ENCODE measurements around the gene TPSAB1. TPM values are rescaled to one million over a fixed set of nuclear protein-coding genes. Genes with fewer than 3 reads are reported as not detected.
"Not testable (repeated sequence)": the region's sequence is repeated elsewhere in the genome, so short reads cannot be mapped to it uniquely, and the experiment has no call there.

TPSAB1 gene
- total RNA-seq, 1 experiment from 2014 or later: not detected

DNA sequence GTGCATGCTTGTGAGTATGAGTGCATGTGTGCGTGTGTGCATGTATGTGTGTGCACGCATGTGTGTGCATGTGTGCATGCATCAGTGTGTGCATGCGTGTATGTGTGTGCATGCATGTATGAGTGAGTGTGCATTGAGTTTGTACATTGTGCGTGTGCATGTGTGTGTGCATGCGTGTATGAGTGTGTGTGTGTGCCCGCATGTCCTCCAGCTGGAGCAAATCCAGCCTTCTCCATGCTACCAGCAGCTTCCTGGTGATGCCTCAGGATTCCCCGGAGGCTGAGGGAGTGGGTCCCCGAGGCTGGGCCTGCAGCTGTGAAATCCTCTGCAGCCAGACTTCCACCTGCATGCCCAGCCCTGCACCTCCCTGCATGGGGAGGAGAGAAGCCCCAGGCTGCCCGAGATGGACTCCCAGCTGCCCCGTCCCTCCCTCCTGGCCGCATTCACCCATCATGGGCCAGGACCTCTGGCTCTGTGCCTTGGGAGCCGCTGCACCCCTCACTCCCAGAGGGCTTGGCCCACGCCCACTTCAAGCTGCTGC is 24.7 kb downstream of the TPSAB1 start:
- Histone ChIP-seq H3K27ac (no peak overlapping the region), H3K27me3 (replicated peaks) (peaks cover 47% of the 10 kb centered on the region), H3K4me1 (replicated peaks) (no peaks in the 10 kb centered on the region), H3K36me3 (no peaks in the 10 kb centered on the region), H3K4me3 (no peak overlapping the region), H3K9me3 (replicated peaks) (no peaks in the 10 kb centered on the region)
- DNase-seq (ENCODE audit: low read depth in 1 of 2, low spot score in 2 of 2): no peak

DNA sequence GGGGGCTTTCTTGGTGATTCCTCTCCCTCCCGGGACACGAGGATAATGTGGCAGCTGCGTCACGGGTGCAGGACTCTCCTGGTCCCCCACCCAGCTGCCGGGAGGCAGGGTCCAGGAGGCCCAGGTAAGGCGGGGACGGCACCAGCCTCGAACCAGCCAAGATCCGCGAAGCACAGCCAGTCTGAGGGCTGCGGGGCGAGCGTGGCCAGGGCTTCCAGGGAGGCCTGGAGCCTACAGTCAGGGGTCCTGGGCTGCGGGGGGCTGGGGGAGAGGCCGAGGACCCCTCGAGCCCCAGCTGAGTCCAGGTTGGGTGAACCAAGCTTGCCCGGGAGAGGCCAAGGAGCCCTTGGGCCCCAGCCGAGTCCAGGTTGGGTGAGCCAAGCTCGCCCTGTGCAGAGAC is 25.3 kb downstream of the TPSAB1 start:
- peaks cover 49% of the 10 kb centered on the region for H3K27me3 ChIP-seq (replicated peaks)
- no peak overlapping the region for H3K4me3 ChIP-seq
- H3K36me3 ChIP-seq: no peaks in the 10 kb centered on the region
- no peak overlapping the region for H3K27ac ChIP-seq
- DNase-seq (ENCODE audit: low read depth in 1 of 2, low spot score in 2 of 2): no peak
- no peaks in the 10 kb centered on the region for H3K9me3 ChIP-seq (replicated peaks)
- H3K4me1 ChIP-seq (replicated peaks): no peaks in the 10 kb centered on the region

DNA sequence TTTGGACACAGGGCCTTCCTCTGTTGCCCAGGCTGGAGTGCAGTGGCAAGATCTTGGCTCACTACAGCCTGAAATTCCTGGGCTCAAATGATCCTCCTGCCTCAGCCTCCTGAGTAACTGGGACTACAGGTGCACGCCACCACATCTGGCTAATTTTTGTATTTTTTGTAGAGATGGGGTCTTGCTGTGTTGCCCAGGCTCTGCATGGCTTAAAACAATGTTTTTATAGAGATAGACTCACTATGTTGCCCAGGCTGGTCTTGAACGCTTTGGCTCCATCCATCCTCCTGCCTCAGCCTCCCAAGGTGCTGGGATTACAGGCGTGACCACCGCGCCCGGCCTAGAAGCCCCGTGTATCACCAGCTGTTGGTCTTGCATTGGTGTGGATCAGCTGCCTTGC is 28.9 kb downstream of the TPSAB1 start:
- not testable (repeated sequence) for DNase-seq (ENCODE audit: low read depth in 1 of 2, low spot score in 2 of 2); H3K36me3 ChIP-seq; H3K27ac ChIP-seq; H3K4me1 ChIP-seq (replicated peaks); H3K4me3 ChIP-seq; H3K9me3 ChIP-seq (replicated peaks)
- peaks cover 31% of the 10 kb centered on the region for H3K27me3 ChIP-seq (replicated peaks)

DNA sequence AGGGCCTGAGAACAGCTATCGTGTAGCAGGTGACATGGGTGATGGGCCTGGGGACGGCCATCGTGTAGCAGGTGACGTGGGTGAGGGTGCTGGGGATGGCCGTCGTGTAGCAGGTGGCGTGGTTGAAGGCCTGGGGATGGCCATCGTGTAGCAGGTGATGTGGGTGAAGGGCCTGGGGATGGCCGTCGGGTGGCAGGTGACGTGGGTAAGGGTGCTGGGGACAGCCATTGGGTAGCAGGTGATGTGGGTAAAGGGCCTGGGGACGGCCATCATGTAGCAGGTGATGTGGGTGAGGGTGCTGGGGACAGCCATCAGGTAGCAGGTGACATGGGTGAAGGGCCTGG is 30.8 kb downstream of the TPSAB1 start:
- Histone ChIP-seq H3K36me3 (no peaks in the 10 kb centered on the region), H3K4me1 (replicated peaks) (no peaks in the 10 kb centered on the region), H3K27me3 (replicated peaks) (peaks cover 38% of the 10 kb centered on the region), H3K27ac (no peak overlapping the region), H3K4me3 (no peak overlapping the region), H3K9me3 (replicated peaks) (no peaks in the 10 kb centered on the region)
- no peak for DNase-seq (ENCODE audit: low read depth in 1 of 2, low spot score in 2 of 2)

DNA sequence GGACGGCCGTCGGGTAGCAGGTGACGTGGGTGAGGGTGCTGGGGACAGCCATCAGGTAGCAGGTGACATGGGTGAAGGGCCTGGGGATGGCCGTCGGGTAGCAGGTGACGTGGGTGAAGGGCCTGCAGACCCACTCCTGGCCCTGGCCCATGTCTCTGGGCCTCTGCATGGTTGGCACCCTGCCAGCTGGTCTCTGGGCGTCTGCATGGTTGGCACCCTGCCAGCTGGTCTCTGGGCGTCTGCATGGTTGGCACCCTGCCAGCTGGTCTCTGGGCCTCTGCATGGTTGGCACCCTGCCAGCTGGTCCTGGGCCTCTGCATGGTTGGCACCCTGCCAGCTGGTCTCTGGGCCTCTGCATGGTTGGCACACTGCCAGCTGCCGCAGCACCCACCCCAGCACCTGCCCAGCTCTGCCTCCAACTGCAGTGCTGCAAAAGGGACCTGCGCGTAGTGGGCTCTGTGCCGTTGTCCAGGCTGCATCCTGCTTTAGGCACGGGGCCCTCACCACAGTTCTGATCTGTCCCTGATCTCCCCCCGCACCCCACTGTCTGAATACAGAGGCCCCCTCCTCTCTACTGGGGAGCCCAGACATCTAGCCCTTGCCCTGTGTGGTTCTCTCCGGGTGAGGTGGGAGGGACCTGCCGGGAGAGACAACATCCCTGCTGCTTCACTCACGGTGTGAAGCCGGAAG is 31.4 kb downstream of the TPSAB1 start:
- H3K9me3 ChIP-seq (replicated peaks); H3K36me3 ChIP-seq; H3K27ac ChIP-seq; H3K4me1 ChIP-seq (replicated peaks); H3K4me3 ChIP-seq; DNase-seq (ENCODE audit: low read depth in 1 of 2, low spot score in 2 of 2): not testable (repeated sequence)
- peaks cover 38% of the 10 kb centered on the region for H3K27me3 ChIP-seq (replicated peaks)

DNA sequence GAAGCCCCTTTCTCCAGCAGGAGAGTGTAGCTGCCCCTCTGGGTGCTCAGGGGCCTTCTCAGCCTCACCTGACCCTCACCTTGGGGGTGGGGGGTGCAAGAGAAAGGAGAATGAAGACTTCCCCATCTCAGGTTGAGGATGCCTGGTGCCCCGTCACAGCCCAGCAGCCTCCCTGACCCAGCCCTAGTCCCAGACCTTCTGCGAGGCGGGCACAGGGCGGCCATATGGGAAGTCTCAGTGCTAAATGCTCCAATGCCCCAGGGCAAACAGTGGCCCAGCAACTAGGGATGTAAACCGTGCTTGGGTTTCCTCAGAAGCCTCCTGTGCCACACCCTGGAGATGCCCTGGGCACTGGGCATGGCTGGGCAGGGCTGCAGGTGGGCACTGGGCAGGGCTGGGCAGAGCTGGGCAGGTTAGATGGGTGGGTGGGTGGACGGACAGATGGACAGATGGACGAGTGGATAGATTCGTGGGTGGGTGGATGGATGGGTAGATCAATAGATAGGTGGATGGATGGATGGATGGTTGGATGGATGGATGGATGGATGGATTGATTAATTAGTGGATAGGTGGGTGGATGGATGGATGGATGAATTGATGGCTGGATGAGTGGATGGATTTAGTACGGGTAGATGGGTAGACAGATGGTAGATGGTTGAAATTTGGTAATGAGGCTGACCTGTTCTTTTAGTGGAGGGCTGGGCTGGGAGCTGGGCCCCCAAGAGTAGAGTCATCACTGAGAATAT is 32.1 kb downstream of the TPSAB1 start:
- H3K27ac ChIP-seq: no peak overlapping the region
- DNase-seq (ENCODE audit: low read depth in 1 of 2, low spot score in 2 of 2): no peak
- H3K36me3 ChIP-seq: no peaks in the 10 kb centered on the region
- no peaks in the 10 kb centered on the region for H3K9me3 ChIP-seq (replicated peaks)
- no peak overlapping the region for H3K4me3 ChIP-seq
- no peaks in the 10 kb centered on the region for H3K4me1 ChIP-seq (replicated peaks)
- H3K27me3 ChIP-seq (replicated peaks): peaks cover 44% of the 10 kb centered on the region

DNA sequence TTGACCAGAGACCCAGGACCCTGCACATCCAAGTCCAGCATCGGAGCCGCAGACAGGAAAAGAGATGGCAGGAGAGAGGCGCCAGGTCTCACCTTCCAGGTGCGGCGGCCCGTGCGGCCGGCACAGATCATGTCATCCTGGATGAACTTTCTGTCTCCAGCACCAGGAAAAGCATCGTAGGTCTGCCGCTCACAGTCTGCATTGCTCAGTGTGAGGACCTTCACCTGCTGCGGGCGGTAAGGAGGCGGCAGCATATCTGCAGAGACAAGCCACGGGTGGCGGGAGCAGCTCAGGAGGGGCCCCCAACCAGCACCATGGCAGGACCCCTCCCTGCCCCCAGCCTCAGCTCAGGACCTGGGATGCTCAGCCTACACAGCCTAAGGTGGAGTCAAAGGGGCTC is 33.3 kb downstream of the TPSAB1 start:
- peaks cover 43% of the 10 kb centered on the region for H3K27me3 ChIP-seq (replicated peaks)
- H3K4me1 ChIP-seq (replicated peaks): no peaks in the 10 kb centered on the region
- no peaks in the 10 kb centered on the region for H3K9me3 ChIP-seq (replicated peaks)
- H3K27ac ChIP-seq: no peak overlapping the region
- no peak overlapping the region for H3K4me3 ChIP-seq
- no peaks in the 10 kb centered on the region for H3K36me3 ChIP-seq
- no peak for DNase-seq (ENCODE audit: low read depth in 1 of 2, low spot score in 2 of 2)

DNA sequence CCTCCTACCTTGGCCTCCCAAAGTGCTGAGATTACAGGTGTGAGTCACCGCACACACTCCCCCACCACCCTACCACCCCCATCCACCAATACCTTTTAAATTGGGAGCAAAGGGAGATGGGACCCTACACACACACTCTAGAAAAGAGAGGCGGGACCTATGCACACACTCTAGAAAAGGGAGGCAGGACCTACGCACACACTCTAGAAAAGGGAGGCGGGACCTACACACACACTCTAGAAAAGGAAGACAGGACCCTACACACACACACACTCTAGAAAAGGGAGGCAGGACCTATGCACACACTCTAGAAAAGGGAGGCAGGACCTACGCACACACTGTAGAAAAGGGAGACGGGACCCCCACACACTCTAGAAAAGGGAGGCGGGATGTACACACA is 34.3 kb downstream of the TPSAB1 start:
- no peak for DNase-seq (ENCODE audit: low read depth in 1 of 2, low spot score in 2 of 2)
- Histone ChIP-seq H3K36me3 (no peaks in the 10 kb centered on the region), H3K9me3 (replicated peaks) (no peaks in the 10 kb centered on the region), H3K27me3 (replicated peaks) (peaks cover 45% of the 10 kb centered on the region), H3K4me3 (no peak overlapping the region), H3K27ac (no peak overlapping the region), H3K4me1 (replicated peaks) (no peaks in the 10 kb centered on the region)

DNA sequence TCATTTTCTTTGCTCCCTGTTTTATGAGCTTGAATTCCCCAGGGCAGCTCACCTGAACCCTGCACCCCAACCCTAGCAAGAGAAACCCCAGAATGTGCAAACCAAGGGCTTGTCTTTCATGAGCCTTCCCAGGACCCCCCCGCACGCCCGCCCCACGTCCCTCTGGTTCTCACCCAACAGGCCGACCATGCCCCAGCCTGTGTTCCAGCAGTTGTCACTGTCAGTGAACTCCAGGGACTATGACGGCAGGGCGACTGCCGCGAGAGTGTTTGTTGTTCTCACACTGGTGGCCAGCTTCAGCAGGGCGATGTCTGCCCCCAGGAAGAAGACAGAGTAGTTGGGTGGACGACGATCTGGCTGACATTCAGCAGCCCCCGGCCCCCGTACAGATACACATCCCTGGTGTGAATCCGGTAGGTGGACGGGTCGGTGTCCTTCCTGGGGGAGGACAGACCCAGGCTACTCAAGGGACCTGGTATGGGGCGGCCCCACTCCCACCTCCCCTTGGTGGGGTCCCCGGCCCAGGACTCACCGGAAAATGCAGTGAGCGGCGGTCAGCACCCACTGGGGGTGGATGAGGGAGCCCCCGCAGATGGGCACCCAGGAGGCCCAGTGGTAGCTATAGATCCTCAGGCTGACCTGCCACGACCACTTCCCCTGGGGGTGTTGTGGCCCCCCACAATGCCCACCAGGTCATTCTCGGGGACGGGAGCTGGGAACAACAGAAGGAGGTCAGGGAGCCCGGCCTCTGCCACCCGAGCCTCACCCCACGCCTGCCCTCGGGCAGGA is 35.5 kb downstream of the TPSAB1 start:
- H3K9me3 ChIP-seq (replicated peaks): no peaks in the 10 kb centered on the region
- H3K27me3 ChIP-seq (replicated peaks): peaks cover 48% of the 10 kb centered on the region
- DNase-seq (ENCODE audit: low read depth in 1 of 2, low spot score in 2 of 2): peak in 1 of 2 experiments; percentile 44
- no peaks in the 10 kb centered on the region for H3K4me1 ChIP-seq (replicated peaks)
- no peak overlapping the region for H3K27ac ChIP-seq
- H3K36me3 ChIP-seq: no peaks in the 10 kb centered on the region
- no peak overlapping the region for H3K4me3 ChIP-seq

DNA sequence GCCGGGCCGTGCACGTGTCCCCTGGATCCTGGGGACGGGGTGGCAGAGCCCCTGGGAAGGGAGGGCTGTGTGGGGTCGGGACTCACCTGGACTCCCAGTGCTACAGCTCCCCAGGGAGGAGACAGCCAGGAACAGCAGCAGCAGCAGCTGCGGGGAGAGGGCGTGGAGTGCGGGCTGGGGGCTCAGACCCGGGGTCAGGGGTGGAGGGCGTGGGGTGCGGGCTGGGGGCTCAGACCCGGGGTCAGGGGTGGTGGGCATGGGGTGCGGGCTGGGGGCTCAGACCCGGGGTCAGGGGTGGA is 36.0 kb downstream of the TPSAB1 start:
- Histone ChIP-seq H3K27me3 (replicated peaks) (peaks cover 52% of the 10 kb centered on the region), H3K4me3 (no peak overlapping the region), H3K27ac (no peak overlapping the region), H3K9me3 (replicated peaks) (no peaks in the 10 kb centered on the region), H3K4me1 (replicated peaks) (no peaks in the 10 kb centered on the region), H3K36me3 (no peaks in the 10 kb centered on the region)
- peak in 1 of 2 experiments; percentile 47 for DNase-seq (ENCODE audit: low read depth in 1 of 2, low spot score in 2 of 2)

DNA sequence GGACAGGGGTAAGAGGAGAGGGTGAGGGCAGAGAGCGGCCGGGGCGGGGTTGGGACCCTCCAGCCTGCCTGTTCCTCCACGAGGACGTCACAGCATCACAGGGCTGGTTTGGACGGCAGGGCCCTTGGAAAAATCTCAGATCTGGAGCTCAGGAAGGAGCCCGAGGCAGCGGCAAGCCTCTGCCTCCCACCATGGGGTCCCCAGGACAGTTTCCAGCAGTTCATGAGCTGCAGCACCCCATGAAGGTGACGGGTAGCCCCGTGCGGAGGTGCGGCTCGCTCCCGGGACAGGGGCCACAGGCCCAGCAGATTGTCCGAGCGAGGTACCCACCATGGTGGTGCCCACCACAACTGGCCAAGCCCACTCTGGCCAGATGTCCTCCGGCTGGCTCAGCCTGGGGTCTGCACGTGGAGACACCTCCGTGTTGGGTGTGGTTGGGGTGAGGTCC is 36.7 kb downstream of the TPSAB1 start:
- no peak overlapping the region for H3K4me3 ChIP-seq
- no peaks in the 10 kb centered on the region for H3K4me1 ChIP-seq (replicated peaks)
- no peaks in the 10 kb centered on the region for H3K9me3 ChIP-seq (replicated peaks)
- no peaks in the 10 kb centered on the region for H3K36me3 ChIP-seq
- H3K27ac ChIP-seq: no peak overlapping the region
- peaks cover 58% of the 10 kb centered on the region for H3K27me3 ChIP-seq (replicated peaks)
- DNase-seq (ENCODE audit: low read depth in 1 of 2, low spot score in 2 of 2): peak in 1 of 2 experiments; percentile 43

DNA sequence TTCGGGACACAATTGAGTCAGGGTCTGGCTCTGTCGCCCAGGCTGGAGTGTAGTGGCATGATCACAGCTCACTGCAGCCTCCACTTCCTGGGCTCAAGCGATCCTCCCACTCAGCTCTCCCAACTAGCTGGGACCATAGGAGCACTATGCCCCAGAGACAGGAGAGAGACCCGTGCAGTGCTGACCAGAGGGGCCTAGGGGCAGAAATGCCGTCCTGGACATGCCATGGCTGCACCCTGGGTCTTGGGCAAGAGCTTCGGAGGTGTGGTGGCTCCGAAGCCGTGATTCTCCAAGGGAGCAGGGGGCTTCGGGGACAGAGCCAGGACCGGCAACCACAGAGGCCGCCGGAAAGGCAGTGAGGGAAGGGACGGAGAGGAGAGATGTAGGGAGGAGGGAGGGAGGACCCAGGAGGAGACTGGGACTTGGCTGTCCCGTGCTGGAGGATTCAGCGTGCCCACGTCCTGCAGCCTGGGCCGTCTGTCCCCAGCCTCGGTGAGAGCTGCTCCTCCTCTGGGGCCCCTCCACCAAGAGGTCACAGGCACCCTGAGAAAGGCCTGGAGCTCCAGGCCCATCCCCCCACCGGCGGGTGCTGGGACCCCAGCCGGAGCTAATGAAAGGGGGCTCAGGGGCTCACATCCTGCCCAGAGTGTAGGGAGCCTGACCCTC is 37.2 kb downstream of the TPSAB1 start:
- no peaks in the 10 kb centered on the region for H3K36me3 ChIP-seq
- H3K4me3 ChIP-seq: no peak overlapping the region
- H3K4me1 ChIP-seq (replicated peaks): no peaks in the 10 kb centered on the region
- no peak overlapping the region for H3K27ac ChIP-seq
- no peaks in the 10 kb centered on the region for H3K9me3 ChIP-seq (replicated peaks)
- DNase-seq (ENCODE audit: low read depth in 1 of 2, low spot score in 2 of 2): no peak
- H3K27me3 ChIP-seq (replicated peaks): peaks cover 61% of the 10 kb centered on the region

DNA sequence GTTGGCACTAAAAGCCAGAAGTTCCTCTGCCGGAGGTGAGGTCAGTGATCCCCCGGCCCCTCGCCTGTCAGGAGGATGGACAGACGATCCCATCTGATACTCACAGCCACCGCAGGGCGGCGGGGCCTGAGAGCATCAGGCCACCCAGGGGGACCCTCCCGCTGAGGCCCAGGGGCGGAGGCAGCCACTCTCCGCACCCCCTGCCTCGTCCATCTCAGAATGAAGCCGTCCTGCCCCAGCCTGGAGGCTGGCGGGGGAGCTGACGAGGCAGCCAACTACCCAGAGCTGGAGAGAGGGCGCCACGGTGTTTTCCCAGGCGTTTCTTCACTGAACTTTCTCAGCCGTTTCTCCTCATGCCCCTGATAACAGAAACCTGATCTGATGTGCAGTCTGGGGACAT is 38.0 kb downstream of the TPSAB1 start:
- Histone ChIP-seq H3K27me3 (replicated peaks) (peaks cover 68% of the 10 kb centered on the region), H3K4me3 (no peak overlapping the region), H3K27ac (no peak overlapping the region), H3K4me1 (replicated peaks) (no peaks in the 10 kb centered on the region), H3K36me3 (no peaks in the 10 kb centered on the region), H3K9me3 (replicated peaks) (no peaks in the 10 kb centered on the region)
- DNase-seq (ENCODE audit: low read depth in 1 of 2, low spot score in 2 of 2): no peak
